ENCODE measurements around the gene ATP2A2.

DNA sequence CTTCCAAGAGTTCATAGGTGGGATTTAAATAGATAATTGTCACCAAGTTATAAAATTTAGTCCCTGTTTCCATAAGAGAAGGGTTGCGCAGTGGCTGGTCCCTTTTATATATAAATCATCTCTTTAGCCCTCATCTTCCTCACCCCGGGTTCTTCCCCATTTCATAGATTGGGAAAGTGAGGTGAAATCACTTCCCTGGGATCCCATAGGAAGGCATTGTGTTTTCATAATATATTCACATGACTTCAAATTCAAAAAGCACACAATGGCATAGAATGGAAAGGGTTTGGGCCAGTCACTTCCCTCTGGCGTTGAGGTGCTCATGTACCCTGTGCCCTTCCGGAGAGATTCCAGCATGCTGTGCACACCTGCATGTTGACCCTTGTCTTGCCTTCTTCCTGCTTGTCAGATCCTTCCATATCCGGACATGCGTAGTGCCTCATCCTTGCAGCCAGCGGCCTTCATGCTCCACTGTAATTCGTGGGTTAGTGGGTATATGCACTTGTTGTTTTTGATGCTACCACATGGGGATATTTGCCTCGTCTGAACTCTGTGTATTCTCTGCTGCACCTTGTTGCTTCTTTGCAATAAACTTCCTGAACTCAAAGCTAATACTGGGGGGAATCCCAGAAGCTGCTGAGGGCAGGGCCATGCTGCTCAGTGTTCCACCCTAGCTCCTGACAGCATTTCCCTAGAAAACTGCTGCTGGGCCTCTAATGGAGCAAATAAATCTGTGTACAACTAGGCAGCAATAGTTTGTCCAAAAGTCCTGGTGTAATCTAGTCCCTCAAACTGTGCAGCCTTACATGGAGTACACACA is 62.9 kb downstream of the ATP2A2 start:
- TF ChIP-seq, protein P1, sequence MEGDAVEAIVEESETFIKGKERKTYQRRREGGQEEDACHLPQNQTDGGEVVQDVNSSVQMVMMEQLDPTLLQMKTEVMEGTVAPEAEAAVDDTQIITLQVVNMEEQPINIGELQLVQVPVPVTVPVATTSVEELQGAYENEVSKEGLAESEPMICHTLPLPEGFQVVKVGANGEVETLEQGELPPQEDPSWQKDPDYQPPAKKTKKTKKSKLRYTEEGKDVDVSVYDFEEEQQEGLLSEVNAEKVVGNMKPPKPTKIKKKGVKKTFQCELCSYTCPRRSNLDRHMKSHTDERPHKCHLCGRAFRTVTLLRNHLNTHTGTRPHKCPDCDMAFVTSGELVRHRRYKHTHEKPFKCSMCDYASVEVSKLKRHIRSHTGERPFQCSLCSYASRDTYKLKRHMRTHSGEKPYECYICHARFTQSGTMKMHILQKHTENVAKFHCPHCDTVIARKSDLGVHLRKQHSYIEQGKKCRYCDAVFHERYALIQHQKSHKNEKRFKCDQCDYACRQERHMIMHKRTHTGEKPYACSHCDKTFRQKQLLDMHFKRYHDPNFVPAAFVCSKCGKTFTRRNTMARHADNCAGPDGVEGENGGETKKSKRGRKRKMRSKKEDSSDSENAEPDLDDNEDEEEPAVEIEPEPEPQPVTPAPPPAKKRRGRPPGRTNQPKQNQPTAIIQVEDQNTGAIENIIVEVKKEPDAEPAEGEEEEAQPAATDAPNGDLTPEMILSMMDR (IDR thresholded peaks at IDR 0.05; ENCODE audit: low read depth, low read length): no peak
- TF ChIP-seq MAX (IDR thresholded peaks at IDR 0.05; ENCODE audit: low read depth, low read length): no peak
